Measurements from ENCODE around the gene NLGN2. TPM values are rescaled to one million over a fixed set of nuclear protein-coding genes. Genes with fewer than 3 reads are reported as not detected.

Gene NLGN2
- total and polyA plus RNA-seq, 2 donors (not counting 1 experiment from before 2014, with no cell fraction given): 0.52 to 3.4 TPM

DNA sequence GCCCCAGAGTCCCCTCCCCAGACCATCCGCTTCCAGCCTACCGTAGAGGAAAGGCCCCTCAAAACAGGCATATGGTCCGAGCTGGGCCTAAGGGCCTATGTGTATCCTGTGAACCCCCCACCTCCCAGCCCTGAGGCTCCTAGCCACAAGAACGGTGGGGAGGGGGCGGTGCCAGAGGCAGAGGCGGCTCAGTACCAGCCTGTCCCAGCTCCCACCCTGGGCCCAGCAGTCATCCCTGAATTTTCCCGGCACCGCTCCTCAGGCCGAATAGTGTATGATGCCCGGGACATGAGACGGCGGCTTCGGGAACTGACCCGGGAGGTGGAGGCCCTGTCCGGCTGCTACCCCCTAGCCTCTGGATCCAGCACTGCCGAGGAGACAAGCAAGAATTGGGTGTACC lies 13.5 kb downstream of the NLGN2 start:
- Histone ChIP-seq H4K20me1 (ENCODE audit: control insufficient read depth, insufficient read depth, low read length, poor library complexity, severe bottlenecking) (no peaks in the 10 kb centered on the region), H3K9me3 (ENCODE audit: control extremely low read depth in 1 of 3, control insufficient read depth in 2 of 3, insufficient read depth in 1 of 3, low read length in 2 of 3) (no peaks in the 10 kb centered on the region), H3K4me3 (ENCODE audit: control extremely low read depth in 1 of 5, extremely low read depth in 1 of 5, insufficient read depth in 1 of 5, low read depth in 2 of 5, low read length in 4 of 5) (no peak overlapping the region), H3K9ac (ENCODE audit: low read length) (no peak overlapping the region), H3K27me3 (replicated peaks in 1 of 4; ENCODE audit: control extremely low read depth in 1 of 4, control insufficient read depth in 3 of 4, insufficient read depth in 4 of 4, low read length in 3 of 4) (peaks cover 0 to 3% (median 0%) of the 10 kb centered on the region in 4 experiments), H3K4me1 (ENCODE audit: control insufficient read depth in 2 of 2, insufficient read depth in 2 of 2, low read length in 2 of 2) (no peaks in the 10 kb centered on the region), H3K79me2 (ENCODE audit: control insufficient read depth, insufficient read depth, low read length) (no peaks in the 10 kb centered on the region), H3K36me3 (replicated peaks in 1 of 2; ENCODE audit: control extremely low read depth in 1 of 2, control insufficient read depth in 1 of 2, extremely low read depth in 1 of 2, insufficient read depth in 2 of 2, low read length in 1 of 2) (no peaks in the 10 kb centered on the region), H2AFZ (ENCODE audit: insufficient read depth, low read depth, low read length, poor library complexity, severe bottlenecking) (no peak overlapping the region), H3K4me2 (replicated peaks; ENCODE audit: low read depth, low read length, poor library complexity, severe bottlenecking) (no peak overlapping the region), H3K27ac (ENCODE audit: low read length in 2 of 2) (no peak overlapping the region)
- intact Hi-C loops (cut with micrococcal nuclease): no loop called here
- DNase-seq (no peak), ATAC-seq (ENCODE audit: low read depth) (no peak)
- H3K9me3 Mint-ChIP-seq (ENCODE audit: insufficient read depth): no peaks in the 10 kb centered on the region
- WGBS (ENCODE audit: insufficient coverage): over 99% methylated on average over 16 of the region's 16 CpGs
- no peak overlapping the region for H3K27ac Mint-ChIP-seq
- no peaks in the 10 kb centered on the region for H3K4me1 Mint-ChIP-seq
- peaks cover 11% of the 10 kb centered on the region for H3K27me3 Mint-ChIP-seq
- H3K4me3 Mint-ChIP-seq: no peak overlapping the region
- POLR2A ChIA-PET: interaction anchor here (0.7 kb wide), 1 partner anchor 33 kb away, joined by 3 read pairs; no protein-coding TSS in a partner anchor
- TF ChIP-seq EZH2 (IDR thresholded peaks at IDR 0.05; ENCODE audit: borderline replicate concordance, insufficient read depth, low read depth, low read length, poor library complexity, severe bottlenecking): no peak
- TF ChIP-seq, protein P1, sequence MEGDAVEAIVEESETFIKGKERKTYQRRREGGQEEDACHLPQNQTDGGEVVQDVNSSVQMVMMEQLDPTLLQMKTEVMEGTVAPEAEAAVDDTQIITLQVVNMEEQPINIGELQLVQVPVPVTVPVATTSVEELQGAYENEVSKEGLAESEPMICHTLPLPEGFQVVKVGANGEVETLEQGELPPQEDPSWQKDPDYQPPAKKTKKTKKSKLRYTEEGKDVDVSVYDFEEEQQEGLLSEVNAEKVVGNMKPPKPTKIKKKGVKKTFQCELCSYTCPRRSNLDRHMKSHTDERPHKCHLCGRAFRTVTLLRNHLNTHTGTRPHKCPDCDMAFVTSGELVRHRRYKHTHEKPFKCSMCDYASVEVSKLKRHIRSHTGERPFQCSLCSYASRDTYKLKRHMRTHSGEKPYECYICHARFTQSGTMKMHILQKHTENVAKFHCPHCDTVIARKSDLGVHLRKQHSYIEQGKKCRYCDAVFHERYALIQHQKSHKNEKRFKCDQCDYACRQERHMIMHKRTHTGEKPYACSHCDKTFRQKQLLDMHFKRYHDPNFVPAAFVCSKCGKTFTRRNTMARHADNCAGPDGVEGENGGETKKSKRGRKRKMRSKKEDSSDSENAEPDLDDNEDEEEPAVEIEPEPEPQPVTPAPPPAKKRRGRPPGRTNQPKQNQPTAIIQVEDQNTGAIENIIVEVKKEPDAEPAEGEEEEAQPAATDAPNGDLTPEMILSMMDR (IDR thresholded peaks at IDR 0.05): no peak
- CTCF ChIA-PET: no interaction called here

DNA sequence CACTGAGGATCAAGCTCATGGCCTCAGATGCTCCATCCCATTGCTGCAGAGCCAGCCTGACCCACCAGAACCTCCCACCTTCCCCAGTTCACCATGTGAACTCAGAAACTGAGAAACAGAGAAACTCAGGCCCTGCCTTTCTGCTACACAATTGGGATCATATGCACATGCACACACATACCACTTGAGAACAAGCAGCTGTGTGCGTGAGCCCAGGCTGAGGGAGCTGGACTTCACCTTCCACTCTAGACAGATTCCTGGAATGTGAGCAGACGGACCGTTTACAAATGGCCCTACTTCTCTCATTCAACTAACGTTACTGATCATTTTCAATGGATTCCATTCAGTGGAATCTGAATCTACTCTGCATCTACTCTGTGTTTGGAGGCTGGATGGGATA lies 16.0 kb downstream of the NLGN2 start:
- Histone ChIP-seq H3K4me3 (ENCODE audit: control extremely low read depth in 1 of 5, extremely low read depth in 1 of 5, insufficient read depth in 1 of 5, low read depth in 2 of 5, low read length in 4 of 5) (no peak overlapping the region), H3K9ac (ENCODE audit: low read length) (no peak overlapping the region), H4K20me1 (ENCODE audit: control insufficient read depth, insufficient read depth, low read length, poor library complexity, severe bottlenecking) (no peaks in the 10 kb centered on the region), H3K36me3 (replicated peaks in 1 of 2; ENCODE audit: control extremely low read depth in 1 of 2, control insufficient read depth in 1 of 2, extremely low read depth in 1 of 2, insufficient read depth in 2 of 2, low read length in 1 of 2) (no peaks in the 10 kb centered on the region), H2AFZ (ENCODE audit: insufficient read depth, low read depth, low read length, poor library complexity, severe bottlenecking) (no peak overlapping the region), H3K9me3 (ENCODE audit: control extremely low read depth in 1 of 3, control insufficient read depth in 2 of 3, insufficient read depth in 1 of 3, low read length in 2 of 3) (no peaks in the 10 kb centered on the region), H3K79me2 (ENCODE audit: control insufficient read depth, insufficient read depth, low read length) (no peaks in the 10 kb centered on the region), H3K4me1 (ENCODE audit: control insufficient read depth in 2 of 2, insufficient read depth in 2 of 2, low read length in 2 of 2) (no peaks in the 10 kb centered on the region), H3K4me2 (replicated peaks; ENCODE audit: low read depth, low read length, poor library complexity, severe bottlenecking) (no peak overlapping the region), H3K27ac (ENCODE audit: low read length in 2 of 2) (no peak overlapping the region), H3K27me3 (replicated peaks in 1 of 4; ENCODE audit: control extremely low read depth in 1 of 4, control insufficient read depth in 3 of 4, insufficient read depth in 4 of 4, low read length in 3 of 4) (peaks cover 0 to 3% (median 0%) of the 10 kb centered on the region in 4 experiments)
- ChIA-PET CTCF (no interaction called here), POLR2A (interaction anchor here (0.6 to 0.7 kb wide), 3 partner anchors 10 to 400 kb away, joined by 3 to 4 read pairs (median 3); partner anchors contain the start of gene ACAP1)
- WGBS (ENCODE audit: insufficient coverage): 100% methylated on average over 1 of the region's 4 CpGs
- H3K27me3 Mint-ChIP-seq: peaks cover 9% of the 10 kb centered on the region
- H3K9me3 Mint-ChIP-seq (ENCODE audit: insufficient read depth): no peaks in the 10 kb centered on the region
- H3K4me1 Mint-ChIP-seq: no peaks in the 10 kb centered on the region
- TF ChIP-seq, protein P1 (IDR thresholded peaks at IDR 0.05): no peak
- no peak for TF ChIP-seq EZH2 (IDR thresholded peaks at IDR 0.05; ENCODE audit: borderline replicate concordance, insufficient read depth, low read depth, low read length, poor library complexity, severe bottlenecking)
- DNase-seq (no peak), ATAC-seq (ENCODE audit: low read depth) (no peak)
- intact Hi-C loops (cut with micrococcal nuclease): no loop called here
- H3K27ac Mint-ChIP-seq: no peak overlapping the region
- no peak overlapping the region for H3K4me3 Mint-ChIP-seq
